ENCODE results near the gene PSTPIP2. TPM values are rescaled to one million over a fixed set of nuclear protein-coding genes. Genes with fewer than 3 reads are reported as not detected.

The PSTPIP2 gene
- total RNA-seq, 1 experiment from 2014 or later = 3.3 TPM

GRCh38 chr18:46060359-46060841 is 11.7 kb downstream of the PSTPIP2 start:
- H3K27me3 ChIP-seq (ENCODE audit: insufficient read depth, low read length) = no peaks in the 10 kb centered on the region
- Mint-ChIP-seq H3K36me3 (ENCODE audit: insufficient read depth in 1 of 3, low read depth in 3 of 3) (no peaks in the 10 kb centered on the region), H3K27ac (no peak overlapping the region), H3K9me3 (no peaks in the 10 kb centered on the region), H3K27me3 (ENCODE audit: low read depth) (no peaks in the 10 kb centered on the region; the same call in 1 of the 2 replicates), H3K4me1 (peaks cover 0 to 5% of the 10 kb centered on the region in 2 experiments; a peak in 1 of 4 replicates), H3K4me3 (no peak overlapping the region)
- no peak overlapping the region for H2AK5ac ChIP-seq (ENCODE audit: insufficient read length, low read length)
- no peaks in the 10 kb centered on the region for H3K23me2 ChIP-seq (ENCODE audit: insufficient read length, low read depth, low read length, poor library complexity, severe bottlenecking)
- H3K79me2 ChIP-seq (ENCODE audit: insufficient read depth, low read length) = no peaks in the 10 kb centered on the region
- no peak overlapping the region for H2BK12ac ChIP-seq (ENCODE audit: insufficient read length, low read depth, low read length)
- no peak overlapping the region for H3K18ac ChIP-seq (ENCODE audit: insufficient read length, low read depth, low read length)
- no peak overlapping the region for H2BK20ac ChIP-seq (ENCODE audit: low read depth, low read length, poor library complexity, severe bottlenecking)
- H2AFZ ChIP-seq (ENCODE audit: low read length) = no peak overlapping the region
- DNase-seq = no peak
- no peak overlapping the region for H2BK120ac ChIP-seq (ENCODE audit: low read depth, low read length, poor library complexity, severe bottlenecking)
- H4K8ac ChIP-seq (replicated peaks; ENCODE audit: insufficient read length, low read depth, low read length) = no peak overlapping the region
- WGBS (ENCODE audit: extremely low coverage, insufficient read length, low lambda C conversion rate) = 100% methylated on average over 1 of the region's 3 CpGs
- H3K4me1 ChIP-seq (ENCODE audit: insufficient read depth, low read length) = no peaks in the 10 kb centered on the region
- no peak overlapping the region for H4K91ac ChIP-seq (ENCODE audit: insufficient read length, low read depth, low read length)
- no peak overlapping the region for H3K27ac ChIP-seq (ENCODE audit: insufficient read length, low read depth, low read length)
- no peaks in the 10 kb centered on the region for H3K9me3 ChIP-seq (ENCODE audit: control insufficient read depth, low read depth, low read length)
- H3K4me2 ChIP-seq (ENCODE audit: insufficient read depth, insufficient read length, low read length) = no peak overlapping the region
- no peak overlapping the region for H2BK5ac ChIP-seq (ENCODE audit: insufficient read length, low read length)
- H3K4ac ChIP-seq (ENCODE audit: low read depth, low read length) = no peak overlapping the region
- H3K79me1 ChIP-seq (ENCODE audit: insufficient read depth, low read depth, low read length, poor library complexity, severe bottlenecking) = no peaks in the 10 kb centered on the region
- no peaks in the 10 kb centered on the region for H4K20me1 ChIP-seq (ENCODE audit: control insufficient read depth, insufficient read depth, insufficient read length)
- H2BK15ac ChIP-seq (ENCODE audit: low read depth, low read length) = no peak overlapping the region
- no peak overlapping the region for H3K14ac ChIP-seq (ENCODE audit: insufficient read depth, low read length)
- H3T11ph ChIP-seq (ENCODE audit: low read length) = no peak overlapping the region
- no peak overlapping the region for H4K5ac ChIP-seq (ENCODE audit: insufficient read length, low read depth, low read length)
- H3K56ac ChIP-seq (ENCODE audit: insufficient read length, low read depth, low read length) = no peak overlapping the region
- TF ChIP-seq CTCF (conservative IDR thresholded peaks at IDR 0.05) = no peak
- H3K9ac ChIP-seq (ENCODE audit: extremely low read depth, insufficient read length, low read length) = no peak overlapping the region
- H3K23ac ChIP-seq (ENCODE audit: insufficient read length, low read depth, low read length) = no peak overlapping the region
